Thyroid gland (tissue), 4 donors: ENCODE results near the gene NPHP4.

ENCODE experiments used
- CTCF ChIP-seq, 6 experiments: fragments of 200-600 bp in 3 of 6; fragments of 450-650 bp in 3 of 6; sonication (generic) in 3 of 6; IDR thresholded peaks; one replicate each; pipeline ENCODE4 v1.5.1; 2016 to 2019; ENCODE audit warnings: antibody characterized with exemption in 6 of 6, mild to moderate bottlenecking in 2 of 6, inconsistent platforms in 1 of 6, moderate library complexity in 1 of 6
- POLR2A ChIP-seq, 2 donors: fragments of 450-650 bp; IDR thresholded peaks; one replicate each; pipeline ENCODE4 v1.6.1; 2017; ENCODE audit warnings: antibody characterized with exemption in 2 of 2, mild to moderate bottlenecking in 2 of 2, moderate library complexity in 1 of 2

- no peak for TF ChIP-seq CTCF (IDR thresholded peaks at IDR 0.05)
- TF ChIP-seq POLR2A (IDR thresholded peaks at IDR 0.05) = no peak
Measured at GRCh38 chr1:5968161-5968736, 24.0 kb downstream of the NPHP4 start.
